GM23338 (cell line): ENCODE results near the gene FHIT. TPM values are rescaled to one million over a fixed set of nuclear protein-coding genes. Genes with fewer than 3 reads are reported as not detected.

Experiments
- ATAC-seq: fragments of 200-7000 bp; cut with Tn5 transposase; 3 replicates; pipeline ENCODE4 v1.9.1; 2020
- DNase-seq: peaks from one replicate; pipeline ENCODE4 v3.0.0-alpha.2; 2015; ENCODE audit warnings: low spot score
- H2AFZ ChIP-seq: fragments of 200-600 bp; sonication (generic); 2 replicates; pipeline ENCODE4 v1.8.0; 2016; ENCODE audit warnings: antibody characterized with exemption, mild to moderate bottlenecking, moderate library complexity
- H3F3A ChIP-seq: fragments of 200-600 bp; sonication (generic); replicated peaks from 2 replicates; pipeline ENCODE4 v1.8.0; 2017; ENCODE audit warnings: antibody characterized with exemption, mixed run types, low read depth
- H3K27ac ChIP-seq: fragments of 200-600 bp; sonication (generic); 2 replicates; pipeline ENCODE4 v1.6.1; 2016; ENCODE audit warnings: low read depth
- H3K27me3 ChIP-seq: fragments of 200-600 bp; sonication (generic); 2 replicates; pipeline ENCODE4 v1.8.0; 2016; ENCODE audit warnings: mild to moderate bottlenecking, mixed run types, moderate library complexity; ENCODE audit not compliant: insufficient read depth
- H3K36me3 ChIP-seq: fragments of 200-600 bp; sonication (generic); 2 replicates; pipeline ENCODE4 v1.8.0; 2016; ENCODE audit warnings: mild to moderate bottlenecking; ENCODE audit not compliant: insufficient read depth
- H3K4me1 ChIP-seq: fragments of 200-600 bp; sonication (generic); 2 replicates; pipeline ENCODE4 v1.8.0; 2016; ENCODE audit warnings: mild to moderate bottlenecking, moderate library complexity; ENCODE audit not compliant: insufficient read depth
- H3K4me2 ChIP-seq: fragments of 200-600 bp; sonication (generic); 2 replicates; pipeline ENCODE4 v1.7.1; 2017; ENCODE audit warnings: mixed run types
- H3K4me3 ChIP-seq: fragments of 200-600 bp; sonication (generic); 2 replicates; pipeline ENCODE4 v1.6.1; 2016; ENCODE audit warnings: mixed run types
- H3K79me2 ChIP-seq: fragments of 200-600 bp; sonication (generic); replicated peaks from 2 replicates; pipeline ENCODE4 v1.8.0; 2017; ENCODE audit warnings: mild to moderate bottlenecking; ENCODE audit not compliant: insufficient read depth
- H3K9me2 ChIP-seq: fragments of 200-600 bp; sonication (generic); 2 replicates; pipeline ENCODE4 v1.8.0; 2017; ENCODE audit not compliant: insufficient read depth
- H4K20me1 ChIP-seq: fragments of 200-600 bp; sonication (generic); replicated peaks from 2 replicates; pipeline ENCODE4 v1.8.0; 2017; ENCODE audit warnings: mild to moderate bottlenecking; ENCODE audit not compliant: insufficient read depth
- H3K27ac Mint-ChIP-seq: 2 replicates; pipeline ENCODE4 v1.8.0; 2020; ENCODE audit warnings: inconsistent platforms, mild to moderate bottlenecking, moderate library complexity, mixed read lengths
- H3K27me3 Mint-ChIP-seq: 3 replicates; pipeline ENCODE4 v1.8.0; 2022; ENCODE audit warnings: low read depth, mild to moderate bottlenecking, moderate library complexity, mixed read lengths, inconsistent platforms; ENCODE audit not compliant: insufficient read depth, poor library complexity
- H3K36me3 Mint-ChIP-seq: 3 replicates; pipeline ENCODE4 v1.8.0; 2021; ENCODE audit warnings: low read depth, mild to moderate bottlenecking, inconsistent platforms, moderate library complexity, mixed read lengths
- H3K4me1 Mint-ChIP-seq: 3 replicates; pipeline ENCODE4 v1.8.0; 2020; ENCODE audit warnings: mild to moderate bottlenecking, inconsistent platforms, mixed read lengths
- H3K4me3 Mint-ChIP-seq: 3 replicates; pipeline ENCODE4 v1.8.0; 2021; ENCODE audit warnings: moderate library complexity, mild to moderate bottlenecking, inconsistent platforms, mixed read lengths
- H3K9me3 Mint-ChIP-seq: 3 replicates; pipeline ENCODE4 v1.8.0; 2020; ENCODE audit warnings: moderate library complexity, mild to moderate bottlenecking, inconsistent platforms, mixed read lengths
- EZH2 ChIP-seq: fragments of 200-600 bp; sonication (generic); IDR thresholded peaks from one replicate; pipeline ENCODE4 v1.8.0; 2017; ENCODE audit warnings: antibody characterized with exemption, mild to moderate bottlenecking, low read depth; ENCODE audit not compliant: unreplicated experiment
- JUNB ChIP-seq: IDR thresholded peaks from one replicate; pipeline ENCODE4 v1.6.1; 2016; ENCODE audit warnings: antibody characterized with exemption; ENCODE audit not compliant: unreplicated experiment
- STAT1 ChIP-seq: IDR thresholded peaks from one replicate; pipeline ENCODE4 v1.6.1; 2016; ENCODE audit warnings: antibody characterized with exemption; ENCODE audit not compliant: unreplicated experiment
- ZNF331 ChIP-seq: fragments of 250-450 bp; sonication (Bioruptor Pico); IDR thresholded peaks from 2 replicates; pipeline ENCODE4 v1.5.0; 2020; ENCODE audit warnings: low read depth, mild to moderate bottlenecking, moderate library complexity
- polyA plus RNA-seq: library from polyadenylated mRNA; unstranded; fragments of >200 nt; fragmentation: Nextera tagmentation; extraction: Ambion mirVana; gene quantifications from 2 replicates; pipeline ENCODE4 v1.2.1, GENCODE V29; 2016
- total RNA-seq: library from RNA; depleted of rRNA; stranded (reverse); fragments of >200 nt; shearing (Covaris generic); gene quantifications from 2 replicates; pipeline ENCODE4 v1.2.3, GENCODE V29; 2014
- TF ChIP-seq, protein P1 (sequence below): IDR thresholded peaks from one replicate; pipeline ENCODE4 v1.6.1; 2018; ENCODE audit warnings: antibody characterized with exemption; ENCODE audit not compliant: unreplicated experiment
- TF ChIP-seq, protein P2 (sequence below): fragments of 250-450 bp; sonication (Bioruptor Pico); IDR thresholded peaks from 2 replicates; pipeline ENCODE4 v1.5.0; 2020; ENCODE audit warnings: mild to moderate bottlenecking, moderate library complexity

The FHIT gene
- total and polyA plus RNA-seq, 2 experiments from 2014 or later: 3.0 to 8.3 TPM

DNA sequence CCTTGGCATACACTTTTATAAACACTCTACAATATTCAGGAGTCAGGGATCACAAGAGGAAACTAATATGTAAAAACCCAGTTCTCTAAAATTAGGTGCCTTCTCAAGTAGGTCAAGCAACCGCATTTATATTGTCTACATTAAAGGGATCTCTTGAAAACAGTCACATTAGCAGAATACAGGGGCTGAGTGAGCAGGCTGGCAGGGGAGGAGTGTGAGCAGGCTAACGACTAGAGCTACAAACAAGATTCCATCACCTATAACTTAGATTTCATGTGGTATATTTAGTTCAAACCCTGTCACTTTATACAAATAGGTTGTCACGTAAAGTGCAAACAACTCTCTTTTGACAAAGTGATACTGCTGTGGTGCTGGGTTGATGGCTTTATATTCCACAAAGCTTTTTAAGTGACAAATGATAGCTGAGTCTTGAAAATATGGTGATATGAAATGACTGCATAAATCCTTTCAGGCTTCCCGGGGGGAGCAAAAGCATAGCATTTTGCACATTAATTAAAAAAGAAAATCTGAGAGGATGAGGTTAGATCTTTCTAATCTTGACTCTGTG, 937.9 kb downstream of the FHIT start (continued):
- TF ChIP-seq, protein P1, sequence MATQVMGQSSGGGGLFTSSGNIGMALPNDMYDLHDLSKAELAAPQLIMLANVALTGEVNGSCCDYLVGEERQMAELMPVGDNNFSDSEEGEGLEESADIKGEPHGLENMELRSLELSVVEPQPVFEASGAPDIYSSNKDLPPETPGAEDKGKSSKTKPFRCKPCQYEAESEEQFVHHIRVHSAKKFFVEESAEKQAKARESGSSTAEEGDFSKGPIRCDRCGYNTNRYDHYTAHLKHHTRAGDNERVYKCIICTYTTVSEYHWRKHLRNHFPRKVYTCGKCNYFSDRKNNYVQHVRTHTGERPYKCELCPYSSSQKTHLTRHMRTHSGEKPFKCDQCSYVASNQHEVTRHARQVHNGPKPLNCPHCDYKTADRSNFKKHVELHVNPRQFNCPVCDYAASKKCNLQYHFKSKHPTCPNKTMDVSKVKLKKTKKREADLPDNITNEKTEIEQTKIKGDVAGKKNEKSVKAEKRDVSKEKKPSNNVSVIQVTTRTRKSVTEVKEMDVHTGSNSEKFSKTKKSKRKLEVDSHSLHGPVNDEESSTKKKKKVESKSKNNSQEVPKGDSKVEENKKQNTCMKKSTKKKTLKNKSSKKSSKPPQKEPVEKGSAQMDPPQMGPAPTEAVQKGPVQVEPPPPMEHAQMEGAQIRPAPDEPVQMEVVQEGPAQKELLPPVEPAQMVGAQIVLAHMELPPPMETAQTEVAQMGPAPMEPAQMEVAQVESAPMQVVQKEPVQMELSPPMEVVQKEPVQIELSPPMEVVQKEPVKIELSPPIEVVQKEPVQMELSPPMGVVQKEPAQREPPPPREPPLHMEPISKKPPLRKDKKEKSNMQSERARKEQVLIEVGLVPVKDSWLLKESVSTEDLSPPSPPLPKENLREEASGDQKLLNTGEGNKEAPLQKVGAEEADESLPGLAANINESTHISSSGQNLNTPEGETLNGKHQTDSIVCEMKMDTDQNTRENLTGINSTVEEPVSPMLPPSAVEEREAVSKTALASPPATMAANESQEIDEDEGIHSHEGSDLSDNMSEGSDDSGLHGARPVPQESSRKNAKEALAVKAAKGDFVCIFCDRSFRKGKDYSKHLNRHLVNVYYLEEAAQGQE: no peak
- TF ChIP-seq ZNF331 (CRISPR knock-in tag) (no peak), JUNB (no peak), EZH2 (no peak), STAT1 (no peak)

DNA sequence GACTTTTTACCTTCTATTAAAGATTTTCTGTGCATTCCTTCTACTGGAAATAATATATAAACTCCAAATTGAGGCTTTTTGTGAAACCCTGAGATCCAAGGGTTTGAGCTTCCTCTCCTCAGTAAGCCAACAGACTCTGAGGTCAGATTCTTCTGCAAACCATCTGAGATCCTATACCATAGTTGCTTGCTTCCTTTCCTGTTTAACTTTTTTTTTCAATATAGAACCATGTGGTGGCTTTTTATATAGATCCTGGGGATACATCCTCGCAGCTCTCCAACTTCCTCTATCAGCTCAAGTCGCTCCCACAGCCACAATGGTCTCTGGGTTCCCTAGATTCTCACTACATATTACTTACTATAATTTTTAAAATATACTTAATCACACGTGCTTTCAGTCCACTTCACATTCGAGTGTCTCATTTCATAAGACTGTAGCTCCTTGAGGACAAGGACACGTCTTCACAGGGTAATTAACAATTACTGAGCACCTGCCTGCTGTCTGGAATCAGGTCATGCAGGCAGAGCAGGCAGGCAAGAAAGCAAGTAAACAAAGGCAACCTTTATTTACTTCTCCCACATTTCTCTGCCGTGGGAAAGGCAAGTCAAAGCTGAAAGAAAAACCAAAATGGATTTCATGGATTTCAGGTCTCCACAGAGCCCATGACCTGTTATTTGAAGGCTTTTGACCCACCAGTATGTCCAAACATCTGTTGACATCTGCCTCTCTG, 941.5 kb downstream of the FHIT start:
- no peak overlapping the region for H3K4me3 ChIP-seq
- no peaks in the 10 kb centered on the region for H3K9me2 ChIP-seq
- no peak for TF ChIP-seq EZH2
- no peak for TF ChIP-seq JUNB
- TF ChIP-seq, protein P1: no peak
- TF ChIP-seq, protein P2, sequence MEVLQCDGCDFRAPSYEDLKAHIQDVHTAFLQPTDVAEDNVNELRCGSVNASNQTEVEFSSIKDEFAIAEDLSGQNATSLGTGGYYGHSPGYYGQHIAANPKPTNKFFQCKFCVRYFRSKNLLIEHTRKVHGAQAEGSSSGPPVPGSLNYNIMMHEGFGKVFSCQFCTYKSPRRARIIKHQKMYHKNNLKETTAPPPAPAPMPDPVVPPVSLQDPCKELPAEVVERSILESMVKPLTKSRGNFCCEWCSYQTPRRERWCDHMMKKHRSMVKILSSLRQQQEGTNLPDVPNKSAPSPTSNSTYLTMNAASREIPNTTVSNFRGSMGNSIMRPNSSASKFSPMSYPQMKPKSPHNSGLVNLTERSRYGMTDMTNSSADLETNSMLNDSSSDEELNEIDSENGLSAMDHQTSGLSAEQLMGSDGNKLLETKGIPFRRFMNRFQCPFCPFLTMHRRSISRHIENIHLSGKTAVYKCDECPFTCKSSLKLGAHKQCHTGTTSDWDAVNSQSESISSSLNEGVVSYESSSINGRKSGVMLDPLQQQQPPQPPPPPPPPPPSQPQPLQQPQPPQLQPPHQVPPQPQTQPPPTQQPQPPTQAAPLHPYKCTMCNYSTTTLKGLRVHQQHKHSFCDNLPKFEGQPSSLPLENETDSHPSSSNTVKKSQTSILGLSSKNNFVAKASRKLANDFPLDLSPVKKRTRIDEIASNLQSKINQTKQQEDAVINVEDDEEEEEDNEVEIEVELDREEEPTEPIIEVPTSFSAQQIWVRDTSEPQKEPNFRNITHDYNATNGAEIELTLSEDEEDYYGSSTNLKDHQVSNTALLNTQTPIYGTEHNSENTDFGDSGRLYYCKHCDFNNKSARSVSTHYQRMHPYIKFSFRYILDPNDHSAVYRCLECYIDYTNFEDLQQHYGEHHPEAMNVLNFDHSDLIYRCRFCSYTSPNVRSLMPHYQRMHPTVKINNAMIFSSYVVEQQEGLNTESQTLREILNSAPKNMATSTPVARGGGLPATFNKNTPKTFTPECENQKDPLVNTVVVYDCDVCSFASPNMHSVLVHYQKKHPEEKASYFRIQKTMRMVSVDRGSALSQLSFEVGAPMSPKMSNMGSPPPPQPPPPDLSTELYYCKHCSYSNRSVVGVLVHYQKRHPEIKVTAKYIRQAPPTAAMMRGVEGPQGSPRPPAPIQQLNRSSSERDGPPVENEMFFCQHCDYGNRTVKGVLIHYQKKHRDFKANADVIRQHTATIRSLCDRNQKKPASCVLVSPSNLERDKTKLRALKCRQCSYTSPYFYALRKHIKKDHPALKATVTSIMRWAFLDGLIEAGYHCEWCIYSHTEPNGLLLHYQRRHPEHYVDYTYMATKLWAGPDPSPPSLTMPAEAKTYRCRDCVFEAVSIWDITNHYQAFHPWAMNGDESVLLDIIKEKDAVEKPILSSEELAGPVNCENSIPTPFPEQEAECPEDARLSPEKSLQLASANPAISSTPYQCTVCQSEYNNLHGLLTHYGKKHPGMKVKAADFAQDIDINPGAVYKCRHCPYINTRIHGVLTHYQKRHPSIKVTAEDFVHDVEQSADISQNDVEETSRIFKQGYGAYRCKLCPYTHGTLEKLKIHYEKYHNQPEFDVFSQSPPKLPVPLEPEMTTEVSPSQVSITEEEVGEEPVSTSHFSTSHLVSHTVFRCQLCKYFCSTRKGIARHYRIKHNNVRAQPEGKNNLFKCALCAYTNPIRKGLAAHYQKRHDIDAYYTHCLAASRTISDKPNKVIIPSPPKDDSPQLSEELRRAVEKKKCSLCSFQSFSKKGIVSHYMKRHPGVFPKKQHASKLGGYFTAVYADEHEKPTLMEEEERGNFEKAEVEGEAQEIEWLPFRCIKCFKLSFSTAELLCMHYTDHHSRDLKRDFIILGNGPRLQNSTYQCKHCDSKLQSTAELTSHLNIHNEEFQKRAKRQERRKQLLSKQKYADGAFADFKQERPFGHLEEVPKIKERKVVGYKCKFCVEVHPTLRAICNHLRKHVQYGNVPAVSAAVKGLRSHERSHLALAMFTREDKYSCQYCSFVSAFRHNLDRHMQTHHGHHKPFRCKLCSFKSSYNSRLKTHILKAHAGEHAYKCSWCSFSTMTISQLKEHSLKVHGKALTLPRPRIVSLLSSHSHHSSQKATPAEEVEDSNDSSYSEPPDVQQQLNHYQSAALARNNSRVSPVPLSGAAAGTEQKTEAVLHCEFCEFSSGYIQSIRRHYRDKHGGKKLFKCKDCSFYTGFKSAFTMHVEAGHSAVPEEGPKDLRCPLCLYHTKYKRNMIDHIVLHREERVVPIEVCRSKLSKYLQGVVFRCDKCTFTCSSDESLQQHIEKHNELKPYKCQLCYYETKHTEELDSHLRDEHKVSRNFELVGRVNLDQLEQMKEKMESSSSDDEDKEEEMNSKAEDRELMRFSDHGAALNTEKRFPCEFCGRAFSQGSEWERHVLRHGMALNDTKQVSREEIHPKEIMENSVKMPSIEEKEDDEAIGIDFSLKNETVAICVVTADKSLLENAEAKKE (CRISPR knock-in tag): no peak
- ATAC-seq (no peak), DNase-seq (no peak)
- Mint-ChIP-seq H3K27me3 (no peaks in the 10 kb centered on the region), H3K4me3 (no peak overlapping the region), H3K27ac (no peak overlapping the region), H3K36me3 (no peaks in the 10 kb centered on the region), H3K4me1 (peaks cover 22% of the 10 kb centered on the region), H3K9me3 (no peaks in the 10 kb centered on the region)
- no peak overlapping the region for H3K4me2 ChIP-seq
- peaks cover 10% of the 10 kb centered on the region for H3K4me1 ChIP-seq
- no peaks in the 10 kb centered on the region for H3K79me2 ChIP-seq
- H3K36me3 ChIP-seq: no peaks in the 10 kb centered on the region
- H3K27me3 ChIP-seq: no peaks in the 10 kb centered on the region
- no peak overlapping the region for H2AFZ ChIP-seq
- H3F3A ChIP-seq: no peaks in the 10 kb centered on the region
- H3K27ac ChIP-seq: no peak overlapping the region
- no peaks in the 10 kb centered on the region for H4K20me1 ChIP-seq
